Endothelial cell of umbilical vein (primary cell): Measurements from ENCODE around the gene OSBPL10. TPM values are rescaled to one million over a fixed set of nuclear protein-coding genes. Genes with fewer than 3 reads are reported as not detected.

Source experiments
- BruUV-seq: library from RNA; stranded (reverse); fragments of 400-500 nt; replicated peaks from 2 replicates; lab custom pipeline; 2021; lab: Mats Ljungman, UMichigan
- CTCF ChIA-PET: fragments of 300-600, 350-600 bp; sonication (Branson Sonifier 250); formaldehyde crosslinking; loops from one replicate; lab custom pipeline; 2021; ENCODE audit warnings: antibody characterized with exemption, inconsistent platforms; lab: Charles Lee
- POLR2A ChIA-PET: fragments of 300-600, 350-600 bp; sonication (Branson Sonifier 250); formaldehyde crosslinking; loops from one replicate; lab custom pipeline; 2021; ENCODE audit warnings: antibody characterized with exemption, inconsistent platforms; lab: Charles Lee
- DNase-seq: peaks from one replicate; pipeline ENCODE4 v3.0.0-alpha.2; 2011; ENCODE audit warnings: low read depth, low spot score
- FAIRE-seq: peaks from 2 replicates; lab custom pipeline; 2011; peaks lifted over from hg19 to GRCh38; lab: Jason Lieb, UNC
- H2AFZ ChIP-seq: 2 replicates; pipeline ENCODE4 v1.6.0; 2012; ENCODE audit warnings: low read depth, low read length, control low read depth, inconsistent platforms
- H3K27ac ChIP-seq: 2 replicates; pipeline ENCODE4 v1.5.1; 2011; ENCODE audit warnings: low read depth, mild to moderate bottlenecking, control low read depth, low read length, moderate library complexity; ENCODE audit not compliant: insufficient read depth
- H3K27me3 ChIP-seq, 2 experiments: 2 replicates each; pipeline versions ENCODE4 v1.6.0 to v1.6.1; 2011; ENCODE audit warnings: low read length in 2 of 2, mixed read lengths in 1 of 2; ENCODE audit not compliant: control insufficient read depth in 2 of 2, insufficient read depth in 2 of 2
- H3K36me3 ChIP-seq, 2 experiments: 2 replicates in 1 of 2; 3 replicates in 1 of 2; pipeline ENCODE4 v1.5.1; 2011; ENCODE audit warnings: low read length in 2 of 2, mild to moderate bottlenecking in 1 of 2, moderate library complexity in 1 of 2; ENCODE audit not compliant: control insufficient read depth in 2 of 2, insufficient read depth in 2 of 2; ENCODE audit errors: extremely low read depth in 1 of 2
- H3K4me1 ChIP-seq: 3 replicates; pipeline ENCODE4 v1.5.1; 2011; ENCODE audit warnings: mild to moderate bottlenecking, low read length; ENCODE audit not compliant: control insufficient read depth, insufficient read depth; ENCODE audit errors: extremely low read depth
- H3K4me2 ChIP-seq: 2 replicates; pipeline ENCODE4 v1.6.1; 2011; ENCODE audit warnings: low read length, control low read depth, mixed read lengths; ENCODE audit not compliant: insufficient read depth
- H3K4me3 ChIP-seq, 3 experiments: fragments of 200-600 bp in 1 of 3; sonication (generic), shearing (Covaris generic) in 1 of 3; replicated peaks in 1 of 3; 2 replicates each; pipeline ENCODE4 v1.5.1; 2011 to 2016; ENCODE audit warnings: control low read depth in 3 of 3, low read length in 3 of 3, mild to moderate bottlenecking in 2 of 3, inconsistent platforms in 1 of 3, low read depth in 1 of 3, moderate library complexity in 1 of 3; ENCODE audit not compliant: insufficient read depth in 1 of 3
- H3K79me2 ChIP-seq: 2 replicates; pipeline ENCODE4 v1.6.0; 2012; ENCODE audit warnings: low read length, inconsistent platforms; ENCODE audit not compliant: control insufficient read depth, insufficient read depth
- H3K9ac ChIP-seq: replicated peaks from 2 replicates; pipeline ENCODE3; 2011; ENCODE audit warnings: low read length, control low read depth; ENCODE audit not compliant: insufficient read depth; ENCODE audit errors: extremely low read depth
- H3K9me1 ChIP-seq: replicated peaks from 3 replicates; pipeline ENCODE4 v1.6.0; 2011; ENCODE audit warnings: mild to moderate bottlenecking, low read length; ENCODE audit not compliant: control insufficient read depth, insufficient read depth; ENCODE audit errors: extremely low read depth
- H3K9me3 ChIP-seq: replicated peaks from 2 replicates; pipeline ENCODE4 v1.5.1; 2012; ENCODE audit warnings: low read length, inconsistent platforms; ENCODE audit not compliant: control insufficient read depth, insufficient read depth
- H4K20me1 ChIP-seq: replicated peaks from 2 replicates; pipeline ENCODE3; 2011; ENCODE audit warnings: mild to moderate bottlenecking, low read length; ENCODE audit not compliant: control insufficient read depth, insufficient read depth; ENCODE audit errors: extremely low read depth
- EZH2 ChIP-seq: IDR thresholded peaks from 2 replicates; pipeline ENCODE4 v1.6.1; 2012; ENCODE audit warnings: borderline replicate concordance, low read depth, mild to moderate bottlenecking, moderate library complexity, low read length, inconsistent platforms; ENCODE audit not compliant: severe bottlenecking
- FOS ChIP-seq: IDR thresholded peaks from 2 replicates; pipeline ENCODE4 v1.6.1; 2011; ENCODE audit warnings: mild to moderate bottlenecking, low read length, moderate library complexity, borderline replicate concordance; ENCODE audit not compliant: insufficient read depth
- GATA2 ChIP-seq: IDR thresholded peaks from 2 replicates; pipeline ENCODE4 v1.7.0; 2011; ENCODE audit warnings: low read depth, mild to moderate bottlenecking, moderate library complexity, mixed read lengths, low read length; ENCODE audit not compliant: insufficient read length, insufficient read depth
- JUN ChIP-seq: IDR thresholded peaks from 2 replicates; pipeline ENCODE4 v1.6.1; 2011; ENCODE audit warnings: borderline replicate concordance, low read depth; ENCODE audit not compliant: insufficient read length, insufficient read depth
- MYC ChIP-seq: IDR thresholded peaks from one replicate; pipeline ENCODE4 v1.6.1; 2011; ENCODE audit warnings: mild to moderate bottlenecking, low read depth, low read length
- POLR2A ChIP-seq: IDR thresholded peaks from 2 replicates; pipeline ENCODE4 v1.6.1; 2012; ENCODE audit warnings: low read depth, mild to moderate bottlenecking, control low read depth, low read length
- POLR2AphosphoS5 ChIP-seq: IDR thresholded peaks from 2 replicates; pipeline ENCODE4 v1.6.1; 2012; ENCODE audit warnings: low read depth, mild to moderate bottlenecking, control low read depth, low read length, moderate library complexity; ENCODE audit not compliant: insufficient read depth
- dilution Hi-C: fragments of 300-500 bp; cut with MboI; formaldehyde crosslinking; loops from one replicate; pipeline ENCODE4 v1.15.0; 2019; ENCODE audit warnings: low sequenced_read_pairs; ENCODE audit not compliant: extremely low pct_ligation_motif_present
- intact Hi-C: fragments of 100-400 bp; cut with micrococcal nuclease; formaldehyde crosslinking; loops from one replicate; pipeline ENCODE4 v1.10.0; 2022
- polyA plus RNA-seq, 4 experiments: library from polyadenylated mRNA; depleted of rRNA in 3 of 4; stranded (reverse) in 3 of 4; unstranded in 1 of 4; fragments of >200 nt; gene quantifications; 2 replicates each; pipeline versions ENCODE4 v1.2.1 to v1.2.3, GENCODE V29; 2011 to 2012; ENCODE audit warnings: missing spikeins in 1 of 4
- total RNA-seq: library from RNA; stranded (reverse); gene quantifications from 2 replicates; pipeline ENCODE4 v1.2.3, GENCODE V29; 2021
- TF ChIP-seq, protein P1 (sequence below), 2 donors: IDR thresholded peaks; 1 replicate in 1 of 2; 2 replicates in 1 of 2; pipeline ENCODE4 v1.5.1; 2011; ENCODE audit warnings: low read length in 2 of 2, mild to moderate bottlenecking in 2 of 2, moderate library complexity in 2 of 2, control low read depth in 1 of 2, inconsistent platforms in 1 of 2, low read depth in 1 of 2; ENCODE audit not compliant: insufficient read depth in 1 of 2; ENCODE audit errors: extremely low read depth in 1 of 2
- TF ChIP-seq, protein P2 (sequence below): IDR thresholded peaks from 2 replicates; pipeline ENCODE4 v1.6.1; 2011; ENCODE audit not compliant: insufficient read depth, insufficient read length

Gene OSBPL10
- total and polyA plus RNA-seq, 2 donors (not counting 3 experiments of a cell fraction or from before 2014, with no cell fraction given): 10.8 to 47.6 TPM

DNA sequence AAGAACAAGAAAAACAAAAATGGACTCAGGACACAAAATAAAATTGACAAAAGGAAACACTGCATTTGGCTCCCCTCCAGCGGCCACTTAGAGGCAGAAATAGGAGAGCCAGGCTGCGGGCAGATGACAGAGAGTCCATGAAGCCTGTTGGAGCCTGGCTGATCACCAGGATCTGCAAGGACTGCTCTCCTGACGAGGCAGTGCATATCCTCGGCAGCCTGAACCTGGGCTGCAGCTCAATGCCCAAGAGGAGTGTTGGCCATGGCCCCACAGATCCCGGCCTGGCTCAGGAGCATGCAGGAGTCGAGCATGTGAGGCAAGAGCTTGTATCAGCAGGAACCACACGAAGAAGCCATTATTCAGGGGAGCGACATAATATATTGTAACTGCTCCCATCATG lies 248.5 kb downstream of the OSBPL10 start:
- intact Hi-C loops (no loop called here), dilution Hi-C loops (no loop called here)
- Histone ChIP-seq H2AFZ (no peak overlapping the region), H3K36me3 (no peaks in the 10 kb centered on the region), H3K27me3 (no peaks in the 10 kb centered on the region), H3K9me1 (no peaks in the 10 kb centered on the region), H3K4me2 (no peak overlapping the region), H3K27ac (no peak overlapping the region), H3K79me2 (no peaks in the 10 kb centered on the region), H3K9me3 (no peaks in the 10 kb centered on the region), H3K9ac (no peak overlapping the region), H4K20me1 (no peaks in the 10 kb centered on the region), H3K4me3 (no peak overlapping the region), H3K4me1 (peaks cover 3% of the 10 kb centered on the region)
- DNase-seq: no peak
- TF ChIP-seq, protein P1, sequence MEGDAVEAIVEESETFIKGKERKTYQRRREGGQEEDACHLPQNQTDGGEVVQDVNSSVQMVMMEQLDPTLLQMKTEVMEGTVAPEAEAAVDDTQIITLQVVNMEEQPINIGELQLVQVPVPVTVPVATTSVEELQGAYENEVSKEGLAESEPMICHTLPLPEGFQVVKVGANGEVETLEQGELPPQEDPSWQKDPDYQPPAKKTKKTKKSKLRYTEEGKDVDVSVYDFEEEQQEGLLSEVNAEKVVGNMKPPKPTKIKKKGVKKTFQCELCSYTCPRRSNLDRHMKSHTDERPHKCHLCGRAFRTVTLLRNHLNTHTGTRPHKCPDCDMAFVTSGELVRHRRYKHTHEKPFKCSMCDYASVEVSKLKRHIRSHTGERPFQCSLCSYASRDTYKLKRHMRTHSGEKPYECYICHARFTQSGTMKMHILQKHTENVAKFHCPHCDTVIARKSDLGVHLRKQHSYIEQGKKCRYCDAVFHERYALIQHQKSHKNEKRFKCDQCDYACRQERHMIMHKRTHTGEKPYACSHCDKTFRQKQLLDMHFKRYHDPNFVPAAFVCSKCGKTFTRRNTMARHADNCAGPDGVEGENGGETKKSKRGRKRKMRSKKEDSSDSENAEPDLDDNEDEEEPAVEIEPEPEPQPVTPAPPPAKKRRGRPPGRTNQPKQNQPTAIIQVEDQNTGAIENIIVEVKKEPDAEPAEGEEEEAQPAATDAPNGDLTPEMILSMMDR (IDR thresholded peaks at IDR 0.05; ENCODE audit: extremely low read depth in 1 of 2, insufficient read depth in 1 of 2, low read depth in 1 of 2, low read length in 2 of 2): no peak
- TF ChIP-seq GATA2 (no peak), JUN (no peak), POLR2AphosphoS5 (no peak), EZH2 (no peak), MYC (no peak), FOS (no peak), POLR2A (no peak)
- TF ChIP-seq, protein P2, sequence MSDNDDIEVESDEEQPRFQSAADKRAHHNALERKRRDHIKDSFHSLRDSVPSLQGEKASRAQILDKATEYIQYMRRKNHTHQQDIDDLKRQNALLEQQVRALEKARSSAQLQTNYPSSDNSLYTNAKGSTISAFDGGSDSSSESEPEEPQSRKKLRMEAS: no peak
- ChIA-PET CTCF (interaction anchor here (0.5 kb wide), 1 partner anchor 825 kb away, joined by 3 read pairs; no protein-coding TSS in a partner anchor), POLR2A (no interaction called here)
- FAIRE-seq: peak; percentile 18
- BruUV-seq: no TSS peak
